GM21390 (cell line): Measurements from ENCODE around the gene HSPA4.

Experiments
- ATAC-seq: cut with Tn5 transposase; IDR thresholded peaks from one replicate; pipeline ENCODE4 v1.9.1; 2021; ENCODE audit not compliant: unreplicated experiment

The HSPA4 gene

GRCh38 chr5:133088064-133088463, 36.3 kb downstream of the HSPA4 start:
- no peak for ATAC-seq

- ATAC-seq = no peak
Observed at GRCh38 chr5:133091034-133091433, 39.2 kb downstream of the HSPA4 start.

GRCh38 chr5:133106343-133106742, 54.5 kb downstream of the HSPA4 start:
- ATAC-seq = no peak

- ATAC-seq = peak; percentile 33
Observed at GRCh38 chr5:133106761-133107572, 55.2 kb downstream of the HSPA4 start.

GRCh38 chr5:133108481-133108921, 56.7 kb downstream of the HSPA4 start:
- no peak for ATAC-seq

GRCh38 chr5:133109655-133110483, 58.1 kb downstream of the HSPA4 start:
- no peak for ATAC-seq

GRCh38 chr5:133110709-133111108, 58.9 kb downstream of the HSPA4 start:
- no peak for ATAC-seq

- ATAC-seq = no peak
Observed at GRCh38 chr5:133111299-133111698, 59.5 kb downstream of the HSPA4 start.

GRCh38 chr5:133112026-133112660, 60.3 kb downstream of the HSPA4 start:
- no peak for ATAC-seq

- ATAC-seq = no peak
Observed at GRCh38 chr5:133113331-133114061, 61.7 kb downstream of the HSPA4 start.

GRCh38 chr5:133114166-133114932, 62.5 kb downstream of the HSPA4 start:
- no peak for ATAC-seq

GRCh38 chr5:133114933-133115310, 63.1 kb downstream of the HSPA4 start:
- no peak for ATAC-seq

- ATAC-seq = no peak
Observed at GRCh38 chr5:133116601-133117000, 64.8 kb downstream of the HSPA4 start.

- no peak for ATAC-seq
Observed at GRCh38 chr5:133117166-133117911, 65.5 kb downstream of the HSPA4 start.

GRCh38 chr5:133117912-133118445, 66.2 kb downstream of the HSPA4 start:
- ATAC-seq = no peak

GRCh38 chr5:133118741-133119140, 66.9 kb downstream of the HSPA4 start:
- no peak for ATAC-seq

GRCh38 chr5:133119233-133119711, 67.5 kb downstream of the HSPA4 start:
- no peak for ATAC-seq

- ATAC-seq = no peak
Observed at GRCh38 chr5:133120156-133120750, 68.4 kb downstream of the HSPA4 start.

- no peak for ATAC-seq
Observed at GRCh38 chr5:133121080-133121479, 69.3 kb downstream of the HSPA4 start.
